HG03139 (cell line): Measurements from ENCODE around the gene GALNT2.

Source experiments
- ATAC-seq: cut with Tn5 transposase; IDR thresholded peaks from one replicate; pipeline ENCODE4 v1.9.1; 2021; ENCODE audit not compliant: unreplicated experiment

Gene GALNT2

DNA sequence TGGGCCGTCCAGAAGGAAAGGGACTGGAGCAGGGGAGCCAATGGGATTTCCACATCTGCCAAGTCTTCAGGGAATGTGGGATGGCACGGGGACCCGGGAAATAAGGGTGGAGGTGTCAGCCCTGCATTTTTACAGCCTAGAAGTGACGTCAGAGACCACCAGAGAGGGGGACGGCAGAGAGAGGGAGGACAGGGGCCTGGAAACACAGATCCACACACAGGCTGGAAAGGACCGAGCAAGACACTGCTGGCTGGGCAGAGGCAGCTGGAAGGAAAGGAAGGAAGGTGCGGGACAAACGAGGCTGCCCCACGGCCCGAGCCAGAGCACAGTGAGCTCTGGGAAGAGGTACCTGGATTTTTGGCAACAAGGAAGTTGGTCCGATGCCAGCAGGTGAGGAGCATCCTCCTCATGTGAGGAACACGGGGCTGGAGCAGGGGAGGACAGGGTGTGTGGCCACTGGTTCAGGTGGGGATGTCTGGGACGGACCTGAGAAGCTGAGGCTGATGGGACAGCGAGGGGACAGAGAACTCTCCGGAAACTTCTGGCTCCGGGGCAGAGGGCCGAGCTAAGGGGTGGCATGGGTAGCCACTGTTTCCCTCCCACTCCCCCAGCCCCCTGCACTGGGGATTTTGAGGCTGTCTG is 220.8 kb downstream of the GALNT2 start:
- ATAC-seq = no peak

- no peak for ATAC-seq
Observed at GRCh38 chr1:230288641-230289349, 221.8 kb downstream of the GALNT2 start.

DNA sequence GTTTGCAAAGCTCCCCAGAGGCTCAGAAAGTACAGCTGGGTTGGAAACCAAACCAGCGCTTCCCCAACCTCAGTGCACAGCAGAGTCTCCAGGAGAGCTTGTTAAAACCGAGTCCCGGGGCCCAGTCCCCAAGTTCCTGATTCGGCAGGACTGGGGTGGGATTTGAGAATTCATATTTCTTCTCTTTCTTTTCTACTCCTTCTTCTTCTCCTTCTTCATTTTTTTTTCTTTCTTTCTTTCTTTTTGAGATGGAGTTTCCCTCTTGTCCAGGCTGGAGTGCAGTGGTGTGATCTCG is 222.3 kb downstream of the GALNT2 start:
- no peak for ATAC-seq

GRCh38 chr1:230291731-230292620 is 224.9 kb downstream of the GALNT2 start:
- no peak for ATAC-seq

GRCh38 chr1:230292689-230293389 is 225.8 kb downstream of the GALNT2 start:
- no peak for ATAC-seq

- ATAC-seq = no peak
Observed at GRCh38 chr1:230293390-230293700, 226.3 kb downstream of the GALNT2 start.

GRCh38 chr1:230295367-230295766 is 228.3 kb downstream of the GALNT2 start:
- ATAC-seq = no peak

DNA sequence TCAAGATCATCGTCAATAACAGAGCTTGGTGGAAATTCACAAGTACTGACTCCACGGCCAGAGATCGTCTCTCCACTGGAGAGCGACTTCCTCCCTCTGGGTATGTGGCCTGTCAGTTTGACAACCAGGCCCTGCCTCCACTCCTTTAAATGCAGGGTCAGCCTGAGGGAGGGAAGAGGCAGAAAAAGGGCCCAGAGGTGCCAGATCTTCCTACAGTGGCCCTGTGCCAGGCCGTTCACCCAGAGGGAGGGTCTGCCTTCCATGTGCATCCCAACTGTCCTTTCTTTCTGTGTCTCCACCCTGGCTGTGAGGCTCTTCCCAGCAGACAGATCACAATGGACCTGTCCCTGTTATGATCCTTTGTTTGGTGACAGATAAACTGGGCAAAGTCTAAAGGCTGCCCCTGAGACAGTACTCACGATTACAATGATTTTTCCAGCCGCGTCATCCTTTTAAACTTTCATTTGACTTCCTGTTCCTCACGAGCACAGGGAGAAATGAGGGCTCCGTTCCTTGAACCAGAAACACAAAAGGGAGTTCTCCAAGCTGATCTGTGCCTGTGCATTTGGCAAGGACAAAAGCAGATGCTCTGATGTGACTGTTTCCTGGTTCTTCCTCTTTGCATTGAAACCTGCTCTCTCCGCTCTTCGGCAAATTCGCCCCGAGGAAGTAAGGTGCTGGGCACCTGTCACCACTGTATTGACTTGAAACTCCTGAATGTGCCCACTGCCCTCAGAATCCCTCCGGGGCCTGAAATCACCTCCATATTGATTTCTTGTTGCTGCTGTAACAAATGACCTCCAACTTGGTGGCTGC is 232.4 kb downstream of the GALNT2 start:
- ATAC-seq = no peak

DNA sequence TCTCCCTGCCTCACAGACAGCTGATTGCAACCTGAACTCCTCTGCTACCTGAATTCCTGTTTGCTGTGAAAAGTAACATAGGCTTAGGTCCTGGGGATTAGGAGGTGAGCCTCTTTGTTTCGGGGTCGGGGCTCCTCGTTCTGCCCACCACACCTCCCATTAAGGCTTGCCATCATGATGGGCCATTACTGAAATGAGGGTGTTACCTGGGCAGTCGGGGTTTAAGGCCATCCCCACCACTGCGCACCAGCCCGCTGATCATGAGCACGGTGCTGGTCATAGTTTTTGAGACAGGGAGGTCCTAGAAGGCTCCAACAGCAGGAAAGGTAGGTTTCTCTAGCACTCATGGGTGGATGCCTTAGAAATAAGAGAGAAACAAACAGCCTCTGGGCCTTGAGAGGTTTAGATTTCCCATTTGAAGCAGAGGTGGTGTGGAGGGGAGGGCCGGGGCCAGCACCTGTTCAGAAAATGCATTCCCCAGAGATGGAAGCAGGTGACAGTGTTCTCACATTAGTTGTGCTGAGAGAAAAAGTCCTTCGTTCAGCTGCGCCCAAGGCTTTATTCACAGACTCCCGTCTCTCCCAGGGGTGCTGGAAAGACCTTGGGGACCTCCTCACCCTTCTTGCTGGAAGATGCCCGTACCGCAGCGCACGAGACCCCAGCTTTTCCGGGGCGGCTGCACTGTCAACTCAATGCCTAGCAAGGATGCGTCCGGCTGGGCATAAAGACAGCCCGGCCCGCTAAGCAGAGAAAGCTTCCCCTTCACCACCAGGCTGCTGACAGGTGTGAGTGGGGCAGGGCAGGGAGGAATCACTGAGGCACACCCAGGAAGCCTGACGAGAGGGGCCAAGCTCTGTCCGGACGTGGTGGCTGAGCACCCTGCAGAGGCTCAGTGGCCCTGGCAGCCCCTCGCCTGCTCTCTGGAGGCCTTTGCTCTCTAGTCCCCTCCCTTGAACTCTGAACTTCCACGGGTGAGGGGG is 233.6 kb downstream of the GALNT2 start:
- no peak for ATAC-seq

DNA sequence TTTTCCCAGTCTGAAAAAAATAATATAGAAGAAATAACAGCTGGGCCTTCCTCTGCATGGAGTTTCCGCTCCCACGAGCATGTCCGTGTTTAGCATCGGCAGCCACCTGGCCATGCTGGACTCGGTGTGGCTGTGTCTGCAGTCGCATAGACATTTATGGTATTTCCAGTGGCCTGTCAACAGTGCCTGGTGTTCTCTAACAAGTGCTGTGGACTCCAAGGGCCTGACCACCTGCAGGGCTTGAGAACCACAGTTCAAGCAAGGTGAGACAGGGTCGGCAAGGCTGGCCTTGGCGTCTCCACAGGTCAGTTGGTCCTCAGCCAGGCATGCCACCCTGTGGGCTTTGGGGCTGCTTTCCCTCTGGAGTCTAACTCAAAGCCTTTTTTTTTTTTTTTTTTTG is 234.3 kb downstream of the GALNT2 start:
- no peak for ATAC-seq

DNA sequence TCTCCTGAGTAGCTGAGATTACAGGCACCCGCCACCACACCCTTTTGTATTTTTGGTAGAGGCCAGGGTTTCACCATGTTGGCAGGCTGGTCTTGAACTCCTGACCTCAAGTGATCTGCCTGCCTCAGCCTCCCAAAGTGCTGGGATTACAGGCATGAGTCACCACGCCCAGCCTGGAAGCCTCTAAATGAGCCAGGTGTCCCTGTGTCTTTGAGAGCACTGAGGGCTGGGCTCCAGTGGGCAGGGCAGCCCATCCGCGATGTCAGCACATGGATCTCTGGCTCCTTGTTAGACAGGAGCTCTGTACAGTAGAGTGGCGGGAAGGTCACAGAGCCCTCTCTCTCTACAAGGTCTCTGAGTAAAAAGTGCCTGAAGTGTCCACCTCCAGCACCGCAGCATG is 234.8 kb downstream of the GALNT2 start:
- no peak for ATAC-seq

DNA sequence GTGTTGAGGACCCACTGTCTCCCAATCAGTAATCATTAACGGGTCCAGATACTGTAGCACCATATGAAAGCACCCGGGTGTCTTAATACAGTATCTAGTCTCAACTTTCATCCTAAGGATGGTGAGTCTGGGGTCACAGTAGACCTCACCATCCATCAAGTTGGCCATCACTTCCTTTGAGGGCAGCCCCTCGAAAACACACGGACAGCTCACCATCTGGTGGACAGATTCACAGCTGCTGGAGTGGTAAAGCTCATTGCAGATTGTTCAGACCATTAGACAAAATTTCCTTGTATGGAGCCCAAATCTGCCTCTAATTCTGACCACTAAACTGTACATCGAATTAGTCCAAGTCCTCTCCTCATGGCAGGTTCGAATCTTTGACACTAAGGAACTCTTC is 236.0 kb downstream of the GALNT2 start:
- no peak for ATAC-seq

- no peak for ATAC-seq
Observed at GRCh38 chr1:230303822-230304221, 236.8 kb downstream of the GALNT2 start.

DNA sequence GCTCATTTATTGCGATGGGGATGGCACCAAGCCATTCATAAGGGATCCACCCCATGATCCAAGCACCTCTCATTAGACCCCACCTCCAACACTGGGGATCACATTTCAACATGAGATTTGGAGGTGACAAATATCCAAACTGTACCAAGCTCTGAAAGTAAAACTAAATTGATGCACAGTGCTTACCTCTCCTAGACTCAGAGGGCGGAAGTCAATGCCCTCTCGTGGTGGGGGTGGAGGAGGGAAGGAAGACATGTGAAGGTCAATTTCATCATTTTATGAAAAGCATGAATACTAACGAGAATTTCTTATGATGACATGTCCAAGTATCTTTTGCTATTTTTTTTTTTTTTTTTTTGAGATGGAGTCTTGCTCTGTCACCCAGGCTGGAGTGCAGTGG is 239.1 kb downstream of the GALNT2 start:
- ATAC-seq = peak; percentile 72

GRCh38 chr1:230307213-230307612 is 240.2 kb downstream of the GALNT2 start:
- ATAC-seq = no peak

GRCh38 chr1:230308039-230308438 is 241.0 kb downstream of the GALNT2 start:
- no peak for ATAC-seq

DNA sequence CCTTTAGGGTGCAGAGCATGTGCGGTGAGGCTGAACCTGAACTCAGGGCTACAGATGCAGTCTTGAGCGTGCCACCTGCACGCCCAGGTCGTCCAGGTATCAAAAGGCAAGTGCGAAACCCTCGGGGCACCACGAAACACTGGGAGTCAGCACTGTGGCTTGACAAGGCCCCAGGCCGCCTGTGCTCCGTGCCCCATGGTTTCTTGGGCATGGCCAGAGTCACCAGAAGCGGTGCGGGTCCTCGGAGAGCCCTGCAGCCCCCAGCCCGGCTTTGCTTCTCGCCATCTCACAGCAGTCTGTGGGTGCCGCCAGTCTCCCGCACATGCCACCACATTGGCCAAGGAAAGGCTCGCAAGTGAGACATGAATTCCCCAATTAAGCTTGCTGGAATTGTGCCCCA is 241.8 kb downstream of the GALNT2 start:
- no peak for ATAC-seq

GRCh38 chr1:230309646-230310177 is 242.7 kb downstream of the GALNT2 start:
- ATAC-seq = no peak
